ENCODE data around the gene TTC23. TPM values are rescaled to one million over a fixed set of nuclear protein-coding genes. Genes with fewer than 3 reads are reported as not detected.

Gene TTC23
- total RNA-seq, 4 donors from 2014 or later: 12.1 to 27.7 (median 21.5) TPM

GRCh38 chr15:99275061-99275460 is 25.7 kb upstream of the TTC23 start:
- no peak for TF ChIP-seq POLR2A (IDR thresholded peaks at IDR 0.05)
- TF ChIP-seq CTCF (IDR thresholded peaks at IDR 0.05): no peak
- Histone ChIP-seq H3K36me3 (peaks cover 0 to 5% (median 0%) of the 10 kb centered on the region in 3 donors), H3K27ac (no peak overlapping the region), H3K4me1 (peaks cover 0 to 6% (median 0%) of the 10 kb centered on the region in 3 donors), H3K4me3 (no peak overlapping the region), H3K27me3 (no peaks in the 10 kb centered on the region), H3K9me3 (no peaks in the 10 kb centered on the region)
- 93 to 94% methylated on average over 2 of the region's 2 CpGs for WGBS, 2 donors
- no peak for DNase-seq
- intact Hi-C loops (cut with DNase I): no loop called here

- Histone ChIP-seq H3K36me3 (peaks cover 0 to 2% (median 0%) of the 10 kb centered on the region in 3 donors), H3K4me3 (no peak overlapping the region), H3K27me3 (no peaks in the 10 kb centered on the region), H3K9me3 (no peaks in the 10 kb centered on the region), H3K4me1 (peaks cover 0 to 6% (median 0%) of the 10 kb centered on the region in 3 donors), H3K27ac (no peak overlapping the region)
- TF ChIP-seq POLR2A (IDR thresholded peaks at IDR 0.05) (no peak), CTCF (IDR thresholded peaks at IDR 0.05) (no peak)
- 70 to 72% methylated on average over 3 of the region's 3 CpGs for WGBS, 2 donors
- intact Hi-C loops (cut with DNase I): no loop called here
- DNase-seq: no peak
Observed at GRCh38 chr15:99273801-99274200, 24.4 kb upstream of the TTC23 start.

GRCh38 chr15:99268431-99268830 is 19.1 kb upstream of the TTC23 start:
- intact Hi-C loops (cut with DNase I): no loop called here
- no peaks in the 10 kb centered on the region for H3K27me3 ChIP-seq
- no peak overlapping the region for H3K4me3 ChIP-seq
- H3K4me1 ChIP-seq: peaks cover 0 to 15% (median 0%) of the 10 kb centered on the region in 3 donors
- DNase-seq: no peak
- H3K27ac ChIP-seq: no peak overlapping the region
- TF ChIP-seq POLR2A (IDR thresholded peaks at IDR 0.05): no peak
- no peak for TF ChIP-seq CTCF (IDR thresholded peaks at IDR 0.05)
- H3K36me3 ChIP-seq: no peaks in the 10 kb centered on the region
- no peaks in the 10 kb centered on the region for H3K9me3 ChIP-seq
- WGBS, 2 donors: 66 to 84% methylated on average over 5 of the region's 5 CpGs

GRCh38 chr15:99267957-99268356 is 18.6 kb upstream of the TTC23 start:
- no peak overlapping the region for H3K27ac ChIP-seq
- H3K36me3 ChIP-seq: peaks cover 0 to under 1% (median 0%) of the 10 kb centered on the region in 3 donors
- H3K4me3 ChIP-seq: no peak overlapping the region
- no peak for DNase-seq
- WGBS, 2 donors: 84 to 91% methylated on average over 3 of the region's 3 CpGs
- intact Hi-C loops (cut with DNase I): no loop called here
- TF ChIP-seq POLR2A (IDR thresholded peaks at IDR 0.05): no peak
- peaks cover 0 to 11% (median 0%) of the 10 kb centered on the region in 3 donors for H3K4me1 ChIP-seq
- no peaks in the 10 kb centered on the region for H3K9me3 ChIP-seq
- no peaks in the 10 kb centered on the region for H3K27me3 ChIP-seq

GRCh38 chr15:99265541-99266070 is 16.2 kb upstream of the TTC23 start:
- 73 to 90% methylated on average over 3 of the region's 3 CpGs for WGBS, 2 donors
- Histone ChIP-seq H3K9me3 (no peaks in the 10 kb centered on the region), H3K36me3 (peaks cover 0 to 21% (median 0%) of the 10 kb centered on the region in 3 donors), H3K27ac (no peak overlapping the region), H3K4me1 (peaks cover 0 to 9% (median 0%) of the 10 kb centered on the region in 3 donors), H3K27me3 (no peaks in the 10 kb centered on the region), H3K4me3 (no peak overlapping the region)
- no peak for DNase-seq
- TF ChIP-seq POLR2A (IDR thresholded peaks at IDR 0.05) (no peak), CTCF (IDR thresholded peaks at IDR 0.05) (no peak)
- intact Hi-C loops (cut with DNase I): no loop called here

- Histone ChIP-seq H3K4me1 (peaks cover 0 to 9% (median 0%) of the 10 kb centered on the region in 3 donors), H3K36me3 (peaks cover 0 to 21% (median 0%) of the 10 kb centered on the region in 3 donors), H3K27ac (no peak overlapping the region), H3K9me3 (no peaks in the 10 kb centered on the region), H3K27me3 (no peaks in the 10 kb centered on the region), H3K4me3 (no peak overlapping the region)
- no peak for DNase-seq
- intact Hi-C loops (cut with DNase I): no loop called here
- TF ChIP-seq POLR2A (IDR thresholded peaks at IDR 0.05) (no peak), CTCF (IDR thresholded peaks at IDR 0.05) (no peak)
- WGBS, 2 donors: 55 to 76% methylated on average over 5 of the region's 5 CpGs
Observed at GRCh38 chr15:99264125-99264524, 14.7 kb upstream of the TTC23 start.

Measured in esophagus squamous epithelium (tissue), 5 donors.